AG10803 (cell line): ENCODE data around the gene SLC6A16.
"Not testable (repeated sequence)": the region's sequence is repeated elsewhere in the genome, so short reads cannot be mapped to it uniquely, and the experiment has no call there.

ENCODE experiments used
- DNase-seq: peaks from one replicate; pipeline ENCODE4 v3.0.0; 2010; ENCODE audit warnings: low read depth
- H3K4me3 ChIP-seq: 2 replicates; pipeline ENCODE4 v1.5.1; 2011; ENCODE audit warnings: mild to moderate bottlenecking, low read length, control low read depth
- CTCF ChIP-seq: conservative IDR thresholded peaks from 2 replicates; pipeline ENCODE4 v1.5.1; 2011; ENCODE audit warnings: mild to moderate bottlenecking, low read length, control low read depth, inconsistent platforms

The SLC6A16 gene

DNA sequence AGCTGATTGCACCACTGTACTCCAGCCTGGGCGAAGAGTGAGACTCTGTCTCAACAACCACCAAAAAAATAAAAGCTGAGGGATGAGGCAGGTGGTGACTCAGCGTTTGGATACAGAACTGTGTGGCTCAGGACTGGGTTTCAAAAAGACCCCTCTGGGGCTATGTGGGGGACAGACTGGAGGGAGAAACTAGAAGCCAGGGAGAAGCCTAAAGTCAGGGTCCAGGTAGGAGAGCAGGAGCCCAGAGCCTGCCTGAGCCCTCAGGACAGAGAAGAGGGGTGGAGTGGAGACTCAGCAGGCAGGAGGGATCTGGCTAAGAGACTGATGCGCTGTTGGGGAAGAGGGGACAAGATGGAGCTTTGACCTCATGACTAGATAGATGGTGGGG lies 8.4 kb upstream of the SLC6A16 start:
- no peak for DNase-seq
- no peak for TF ChIP-seq CTCF
- H3K4me3 ChIP-seq, result no peak overlapping the region

DNA sequence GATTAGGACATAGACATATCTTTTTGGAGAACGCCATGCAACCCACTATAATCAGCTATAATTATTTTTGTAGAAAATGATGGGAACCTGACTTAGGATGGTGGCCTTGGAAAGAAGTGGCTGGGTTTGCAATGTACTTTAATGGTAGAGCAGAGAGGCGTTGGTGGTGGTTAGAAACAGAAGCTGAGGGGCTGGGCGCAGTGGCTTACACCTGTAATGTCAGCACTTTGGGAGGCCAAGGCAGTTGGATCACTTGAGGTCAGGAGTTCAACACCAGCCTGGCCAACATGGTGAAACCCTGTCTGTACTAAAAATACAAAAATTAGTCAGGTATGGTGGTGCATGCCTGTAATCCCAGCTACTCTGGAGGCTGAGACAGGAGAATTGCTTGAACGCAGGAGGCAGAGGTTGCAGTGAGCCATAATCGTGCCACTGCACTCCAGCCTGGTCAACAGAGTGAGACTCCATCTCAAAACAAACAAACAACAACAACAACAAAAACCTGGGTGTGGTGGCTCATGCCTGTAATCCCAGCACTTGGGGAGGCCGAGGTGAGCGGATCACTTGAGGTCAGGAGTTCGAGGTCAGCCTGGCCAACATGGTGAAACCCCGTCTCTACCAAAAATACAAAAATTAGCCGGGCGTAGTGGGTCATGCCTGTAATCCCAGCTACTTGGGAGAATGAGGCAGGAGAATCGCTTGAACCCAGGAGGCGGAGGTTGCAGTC lies 7.9 kb upstream of the SLC6A16 start:
- not testable (repeated sequence) for DNase-seq, H3K4me3 ChIP-seq

GRCh38 chr19:49331616-49332055 lies 6.6 kb upstream of the SLC6A16 start:
- H3K4me3 ChIP-seq, result no peak overlapping the region
- TF ChIP-seq CTCF, result no peak
- DNase-seq, result peak; percentile 37

DNA sequence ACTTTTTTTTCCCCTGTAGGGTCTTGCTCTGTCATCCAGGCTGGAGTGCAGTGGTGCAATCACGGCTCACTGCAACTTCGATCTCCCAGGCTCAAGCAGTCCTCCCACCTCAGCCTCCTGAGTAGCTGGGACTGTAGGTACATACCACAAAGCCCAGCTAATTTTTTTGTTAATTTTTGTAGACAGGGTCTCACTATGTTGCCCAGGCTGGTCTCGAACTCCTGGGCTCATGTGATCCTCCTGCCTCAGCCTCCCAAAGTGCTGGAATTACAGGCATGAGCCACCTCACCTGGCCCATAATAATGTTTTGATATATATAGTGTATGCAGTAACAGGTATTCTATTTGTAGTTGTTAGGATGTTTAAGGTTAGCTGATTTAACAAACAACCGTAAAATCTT lies 6.2 kb upstream of the SLC6A16 start:
- H3K4me3 ChIP-seq, DNase-seq: not testable (repeated sequence)

GRCh38 chr19:49328741-49329140 lies 3.8 kb upstream of the SLC6A16 start:
- DNase-seq, result no peak
- no peak overlapping the region for H3K4me3 ChIP-seq
- no peak for TF ChIP-seq CTCF

DNA sequence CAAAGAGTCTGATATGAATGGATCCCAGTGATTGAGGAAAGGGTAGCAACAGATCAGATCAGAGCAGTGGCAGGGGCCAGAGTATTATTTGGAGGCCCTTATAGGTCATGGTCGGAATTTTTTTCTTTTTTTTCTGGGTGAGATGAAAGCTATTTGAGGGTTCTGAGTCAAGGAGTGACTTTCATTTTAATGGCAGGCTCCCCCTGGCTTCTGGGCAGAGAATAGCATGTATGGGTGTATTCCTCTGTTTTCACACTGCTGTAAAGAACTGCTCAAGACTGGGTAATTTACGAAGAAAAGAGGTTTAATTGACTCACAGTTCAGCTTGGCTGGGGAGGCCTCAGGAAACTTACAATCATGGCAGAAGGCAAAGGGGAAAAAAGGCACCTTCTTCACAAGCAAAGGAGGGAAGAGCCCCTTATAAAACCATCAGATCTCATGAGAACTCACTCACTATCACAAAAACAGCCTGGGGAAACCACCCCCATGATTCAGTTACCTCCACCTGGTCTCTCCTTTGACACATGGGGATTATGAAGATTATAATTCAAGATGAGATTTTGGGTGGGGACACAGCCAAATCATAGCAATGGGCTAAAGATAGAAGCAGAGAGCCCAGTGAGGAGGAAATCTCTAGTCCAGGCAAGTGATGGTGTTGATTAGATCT lies 3.0 kb upstream of the SLC6A16 start:
- H3K4me3 ChIP-seq, result no peak overlapping the region
- peak; percentile 21 for DNase-seq
- TF ChIP-seq CTCF, result peak; percentile 64

GRCh38 chr19:49326165-49326704 lies 1.2 kb upstream of the SLC6A16 start:
- H3K4me3 ChIP-seq, result no peak overlapping the region
- TF ChIP-seq CTCF, result no peak
- no peak for DNase-seq

DNA sequence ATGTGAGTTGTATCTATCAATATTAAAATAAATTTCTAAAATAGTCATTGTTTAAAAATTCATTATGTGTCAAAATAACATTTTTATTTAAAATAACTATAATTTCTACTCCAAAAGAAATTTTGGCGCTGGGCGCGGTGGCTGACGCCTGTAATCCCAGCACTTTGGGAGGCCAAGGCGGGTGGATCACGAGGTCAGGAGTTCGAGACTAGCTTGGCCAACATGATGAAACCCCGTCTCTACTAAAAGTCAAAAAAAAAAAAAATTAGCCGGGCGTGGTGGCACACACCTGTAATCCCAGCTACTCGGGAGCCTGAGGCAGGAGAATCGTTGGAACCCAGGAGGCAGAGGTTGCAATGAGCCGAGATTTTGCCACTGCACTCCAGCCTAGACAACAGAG lies 765 bp upstream of the SLC6A16 start:
- H3K4me3 ChIP-seq, DNase-seq: not testable (repeated sequence)
